Stimulated activated CD8-positive, alpha-beta memory T cell treated with anti-CD3 and anti-CD28 coated beads, Interleukin-15, amount 100 ng/mL, for 1 hour (primary cell): Measurements from ENCODE around the gene ARHGEF38.
"Not testable (repeated sequence)": the region's sequence is repeated elsewhere in the genome, so short reads cannot be mapped to it uniquely, and the experiment has no call there.

Experiments
- DNase-seq: peaks from one replicate; pipeline ENCODE4 v3.0.0-alpha.2; 2020; ENCODE audit warnings: low read depth

ARHGEF38 gene

DNA sequence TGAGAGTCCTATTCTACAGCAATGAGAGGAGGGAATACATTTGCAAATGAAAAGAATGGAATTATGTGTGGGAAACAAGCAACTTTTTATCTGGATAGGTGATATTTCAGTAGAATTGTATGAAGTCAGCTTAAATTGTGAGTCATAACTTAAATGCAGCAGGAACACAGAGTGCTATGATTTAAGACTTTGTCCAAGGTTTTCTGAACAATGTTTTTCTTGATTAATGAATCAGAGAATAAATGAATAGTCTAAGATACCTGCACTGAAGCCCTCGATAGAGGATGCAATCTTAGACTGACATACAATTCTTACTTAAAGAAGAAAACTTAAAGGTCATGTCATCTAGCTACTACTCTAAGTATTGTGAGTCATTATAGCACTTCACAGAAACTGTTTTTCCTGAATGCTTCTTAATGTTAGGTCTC is 8.0 kb downstream of the ARHGEF38 start:
- DNase-seq = no peak

DNA sequence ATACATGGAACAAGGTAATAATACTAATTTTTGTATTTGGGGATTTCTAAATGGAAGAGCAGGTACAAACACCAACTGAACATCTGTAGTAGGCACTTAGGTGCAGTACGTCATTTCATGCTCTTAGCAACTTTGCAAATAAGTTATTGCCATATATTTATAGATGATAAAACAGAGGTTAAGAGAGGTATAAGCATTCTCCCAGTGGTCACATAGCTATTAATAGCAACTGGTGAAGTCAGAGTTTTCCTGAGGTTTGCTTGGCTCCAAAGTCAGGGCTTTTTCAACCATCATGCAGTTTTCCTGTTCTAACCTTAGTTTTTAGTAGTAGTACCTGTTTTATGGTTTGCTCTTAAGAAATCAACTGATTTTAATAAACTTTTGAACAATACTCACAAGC is 10.9 kb downstream of the ARHGEF38 start:
- no peak for DNase-seq

DNA sequence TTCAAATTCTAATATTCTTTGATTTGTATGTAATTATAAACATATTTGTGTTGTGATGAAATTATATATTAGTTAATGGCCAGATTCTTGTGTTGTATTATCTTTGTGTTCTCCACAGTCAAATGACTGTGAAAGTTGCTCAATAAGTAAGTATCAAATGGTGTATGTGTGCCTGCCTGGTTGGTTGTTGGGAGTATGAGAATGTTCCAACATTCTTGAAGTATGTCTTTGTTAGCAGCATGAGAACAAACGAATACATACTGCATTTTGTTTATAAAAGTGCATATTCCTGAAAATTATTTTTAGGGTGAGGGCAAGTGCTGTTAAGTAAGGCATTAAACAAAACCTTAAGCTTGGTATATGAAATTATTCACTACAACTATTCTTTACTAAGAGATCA is 16.2 kb downstream of the ARHGEF38 start:
- DNase-seq = no peak

DNA sequence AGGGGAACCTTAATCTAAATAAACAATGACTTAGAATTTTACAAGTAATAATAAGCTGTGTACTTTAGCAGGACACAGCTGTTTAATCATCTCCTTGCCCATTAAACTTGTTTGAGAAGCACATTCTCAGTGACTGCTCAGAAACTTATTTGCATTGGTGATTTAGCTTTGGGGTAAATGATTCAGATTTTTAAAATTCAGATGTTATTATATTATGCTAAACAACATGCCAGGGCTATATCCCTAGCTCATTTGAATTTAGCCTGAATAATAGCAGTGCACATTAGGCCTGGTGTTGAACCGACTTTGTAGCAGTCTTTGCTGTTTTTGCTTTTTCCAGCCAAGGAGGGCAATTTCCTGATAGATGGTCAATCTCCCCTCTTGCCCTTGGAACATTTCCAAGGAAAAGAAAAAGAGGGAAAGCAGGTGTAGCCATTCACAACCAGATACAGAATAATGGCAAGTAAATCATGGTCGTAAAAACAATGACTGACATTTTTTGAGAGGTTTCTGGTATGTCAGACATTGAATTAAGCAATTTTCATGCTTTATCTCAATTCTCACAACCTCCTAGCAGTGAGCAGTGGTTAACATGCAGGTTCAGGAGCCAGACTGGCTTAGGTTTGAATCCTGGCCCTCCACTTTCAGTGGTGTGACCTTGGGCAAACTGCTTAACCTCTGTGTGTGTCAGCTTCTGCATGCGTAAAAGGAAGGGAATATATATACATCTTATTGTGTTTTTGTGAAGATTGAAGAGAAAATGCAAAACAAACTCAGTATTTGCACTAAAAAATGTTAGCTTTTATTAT is 16.8 kb downstream of the ARHGEF38 start:
- no peak for DNase-seq

DNA sequence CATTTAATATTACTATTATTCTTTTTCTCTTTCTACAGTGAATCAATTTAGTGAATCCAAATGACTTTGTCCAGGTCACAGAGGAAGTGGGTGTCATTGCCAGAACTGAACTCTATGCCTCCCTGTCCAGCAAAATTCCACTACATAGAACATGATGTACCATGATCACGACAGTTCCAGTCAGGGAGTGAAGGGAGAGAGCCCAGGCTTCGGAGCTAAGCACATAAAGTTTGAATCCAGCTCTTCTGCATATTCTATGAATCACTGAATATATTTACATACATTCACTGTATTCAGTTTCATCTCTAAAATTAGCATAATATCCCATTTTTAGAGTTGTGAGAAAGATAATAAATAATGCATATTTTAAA is 17.4 kb downstream of the ARHGEF38 start:
- DNase-seq = no peak

DNA sequence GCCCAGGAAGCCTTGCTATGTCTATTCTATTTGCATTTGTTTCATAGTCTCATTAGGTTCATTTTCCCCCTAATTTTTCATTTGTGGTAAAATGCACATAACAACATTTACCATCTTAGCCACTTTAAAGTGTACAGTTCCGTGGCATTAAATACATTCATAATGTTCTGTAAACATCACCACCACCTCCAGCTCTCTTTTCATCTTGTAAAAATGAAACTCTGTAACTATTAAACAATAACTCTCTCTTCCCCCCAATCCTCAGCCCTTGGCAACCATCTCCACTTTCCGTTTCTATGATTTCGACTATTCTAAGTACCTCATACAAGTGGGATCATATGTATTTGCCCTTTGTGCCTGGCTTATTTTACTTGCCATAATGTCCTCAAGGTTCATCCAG is 19.9 kb downstream of the ARHGEF38 start:
- no peak for DNase-seq

DNA sequence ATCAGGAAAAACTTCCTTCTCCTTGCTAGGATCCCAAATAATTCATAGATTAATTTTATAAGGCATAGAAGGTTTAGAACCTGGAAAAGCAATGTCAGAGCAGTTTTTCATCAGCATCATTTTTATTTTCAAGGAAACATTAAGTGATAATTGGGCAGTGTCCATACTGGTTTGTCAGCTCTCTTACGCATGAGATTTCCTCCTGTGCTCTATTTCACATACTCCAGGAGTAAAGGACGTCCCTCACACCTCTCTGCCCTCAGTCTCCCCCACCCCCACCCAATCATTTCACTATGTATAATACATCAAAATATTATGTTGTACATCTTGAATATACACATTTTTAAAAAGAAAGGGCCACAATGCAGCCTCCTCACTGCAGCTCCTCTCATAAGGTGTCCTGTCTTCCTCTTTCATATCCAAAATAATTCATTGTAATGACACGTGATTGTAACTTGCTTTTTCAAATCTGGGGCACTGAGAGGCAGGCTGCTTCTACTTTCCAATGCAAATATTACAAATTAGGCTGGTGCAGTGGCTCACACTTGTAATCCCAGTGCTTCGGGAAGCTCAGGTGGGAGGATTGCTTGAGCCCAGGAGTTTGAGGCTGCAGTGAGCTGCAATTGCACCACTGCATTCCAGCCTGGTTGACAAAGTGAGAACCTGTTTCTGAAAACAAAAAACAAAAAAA is 34.4 kb downstream of the ARHGEF38 start:
- no peak for DNase-seq

DNA sequence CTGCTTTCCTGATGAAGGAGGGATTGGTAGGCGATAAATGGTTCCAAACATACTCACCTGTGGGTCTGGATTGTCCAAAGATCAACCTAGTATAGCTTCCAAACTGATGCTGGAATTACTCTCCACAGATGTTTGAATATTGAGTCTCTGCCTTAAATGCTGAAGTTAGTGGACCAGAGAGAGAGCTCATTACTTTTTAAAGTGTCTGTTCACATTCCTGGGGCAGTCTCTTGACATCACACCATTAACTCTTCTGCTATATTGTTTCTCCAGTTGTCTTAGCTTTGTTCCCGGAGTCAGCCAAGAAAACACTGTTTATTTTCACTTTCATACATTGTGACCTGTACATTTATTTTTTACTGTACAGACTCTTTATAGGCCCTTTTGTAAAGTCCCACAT is 35.4 kb downstream of the ARHGEF38 start:
- DNase-seq = no peak

DNA sequence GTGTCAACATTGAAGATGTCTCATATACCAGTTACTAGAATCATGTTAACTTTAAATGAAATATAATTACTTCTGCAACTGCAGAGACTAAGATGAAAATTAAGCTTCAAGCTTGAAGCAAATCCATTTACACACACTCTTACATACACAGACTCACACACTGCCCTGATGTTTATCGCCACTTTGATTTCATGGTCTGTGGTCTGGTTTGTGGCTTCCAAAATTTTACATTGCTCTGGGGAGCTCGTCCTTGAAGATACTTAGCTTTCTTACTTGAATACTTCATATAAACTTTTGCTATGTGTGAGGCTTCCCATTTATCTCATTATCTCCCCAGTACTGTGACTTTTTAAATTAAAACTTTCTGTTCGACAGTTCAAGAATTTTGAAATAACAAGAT is 35.8 kb downstream of the ARHGEF38 start:
- DNase-seq = no peak

DNA sequence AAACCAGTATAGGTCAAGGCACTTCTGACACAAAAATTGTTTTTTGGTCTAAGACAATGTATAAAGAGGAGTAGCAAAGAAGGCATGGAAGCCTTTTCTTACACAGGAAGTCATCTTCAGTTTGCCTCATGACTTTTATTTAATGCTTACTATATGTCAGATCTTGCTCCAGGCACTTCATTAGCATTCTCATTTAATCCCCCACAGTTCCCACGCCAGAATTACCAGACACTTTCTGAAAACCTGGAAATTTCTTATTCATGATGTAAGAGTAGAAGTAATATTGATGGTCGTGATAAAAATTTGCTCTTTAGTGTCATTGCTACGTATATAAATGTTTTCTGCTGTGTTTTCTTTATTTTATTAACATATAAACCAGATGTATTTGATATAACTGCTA is 39.2 kb downstream of the ARHGEF38 start:
- no peak for DNase-seq

DNA sequence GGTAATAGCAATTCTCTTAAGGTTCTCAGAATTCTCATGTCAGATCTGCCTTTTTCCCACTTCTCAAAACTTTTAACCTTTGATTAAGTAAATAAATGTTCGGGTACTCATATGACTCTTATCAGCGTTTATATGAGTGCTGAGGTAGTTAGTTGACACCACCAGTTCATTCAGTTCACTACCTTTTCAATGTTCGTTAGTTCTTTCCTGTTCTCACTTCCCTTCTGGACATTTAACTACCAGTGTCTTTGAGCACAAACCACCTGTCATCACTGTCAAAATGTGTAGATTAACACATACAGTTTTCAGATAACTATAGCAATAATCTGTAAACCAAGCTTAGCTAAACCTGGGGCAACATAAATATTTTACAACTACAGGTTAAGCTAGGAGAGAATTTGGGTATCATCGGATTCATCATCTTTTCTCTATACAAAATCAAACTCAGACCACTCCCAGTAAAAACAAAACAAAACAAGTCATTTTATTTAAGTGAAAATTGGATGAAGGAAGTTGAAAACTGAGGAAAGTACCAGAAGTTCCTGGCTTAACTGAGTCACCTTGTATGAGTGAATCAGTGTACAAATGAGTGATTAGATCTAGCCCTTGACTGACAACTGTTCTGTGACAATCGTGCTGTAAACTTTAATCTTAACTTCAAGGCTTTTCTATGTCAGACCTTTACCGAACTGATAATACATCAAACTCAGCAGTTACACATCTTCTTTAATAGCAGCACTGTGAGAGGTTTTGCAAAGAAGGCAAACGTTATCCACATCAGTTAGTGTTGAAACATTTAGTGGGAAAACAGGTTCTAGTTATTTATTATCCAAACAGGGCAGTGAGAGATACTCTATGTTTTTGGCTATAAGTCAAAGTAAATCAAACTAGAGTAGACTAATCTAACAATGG is 41.9 kb downstream of the ARHGEF38 start:
- DNase-seq = no peak

DNA sequence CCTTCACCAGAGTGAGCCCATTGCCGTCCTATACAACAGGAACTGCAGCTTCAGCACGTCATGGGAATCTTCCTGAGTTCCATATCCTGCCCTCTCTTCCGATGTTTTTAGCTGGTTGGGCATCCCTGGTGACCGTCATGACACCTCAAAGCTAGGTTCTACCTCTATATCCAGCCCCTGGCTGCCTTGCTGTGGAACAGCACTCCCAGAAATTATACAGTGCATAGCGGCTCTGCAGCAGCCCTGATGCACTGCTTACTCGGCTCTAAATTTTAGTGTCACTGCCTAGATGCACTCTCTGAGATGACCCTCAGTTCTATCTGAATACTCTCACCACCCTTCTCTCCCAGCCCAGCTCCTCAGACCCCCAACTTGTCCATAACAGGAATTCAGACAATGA is 44.3 kb downstream of the ARHGEF38 start:
- no peak for DNase-seq

DNA sequence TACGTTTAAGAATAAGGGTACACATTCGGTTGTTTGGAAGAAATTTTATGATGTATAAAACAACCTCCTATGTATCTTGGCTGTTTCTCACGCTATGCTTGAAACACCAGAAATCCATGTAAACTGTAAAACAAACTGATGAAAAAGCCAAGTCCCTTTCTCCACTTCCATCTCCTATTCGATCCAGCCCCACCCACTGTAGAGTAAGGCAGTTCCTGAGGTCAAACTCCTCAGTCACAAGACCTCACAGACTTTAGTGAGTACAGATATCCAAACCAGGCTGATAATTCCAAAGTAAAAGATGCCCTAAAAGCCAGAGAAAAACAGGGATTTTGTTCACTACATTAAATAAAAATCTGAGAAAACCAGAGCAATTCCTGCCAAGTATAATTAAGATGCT is 45.6 kb downstream of the ARHGEF38 start:
- no peak for DNase-seq

DNA sequence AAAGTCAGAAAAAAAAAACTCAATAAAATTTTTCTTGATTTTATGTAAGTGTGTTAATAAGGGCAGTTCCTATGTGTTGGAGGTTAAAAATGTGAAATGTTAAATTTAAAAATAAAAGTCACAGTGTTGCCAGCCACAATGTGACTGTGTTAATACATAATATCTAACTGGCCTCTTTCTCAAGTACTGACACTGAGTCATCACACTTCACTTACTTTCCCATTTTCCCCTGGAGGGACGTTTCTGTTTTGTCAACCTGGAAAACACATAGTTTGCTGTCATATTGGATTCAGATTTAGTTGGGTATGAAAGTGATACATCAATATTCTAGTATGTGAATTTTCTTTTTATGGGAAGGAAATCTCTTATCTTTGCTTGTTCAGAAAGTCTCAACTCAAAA is 46.4 kb downstream of the ARHGEF38 start:
- DNase-seq = no peak

DNA sequence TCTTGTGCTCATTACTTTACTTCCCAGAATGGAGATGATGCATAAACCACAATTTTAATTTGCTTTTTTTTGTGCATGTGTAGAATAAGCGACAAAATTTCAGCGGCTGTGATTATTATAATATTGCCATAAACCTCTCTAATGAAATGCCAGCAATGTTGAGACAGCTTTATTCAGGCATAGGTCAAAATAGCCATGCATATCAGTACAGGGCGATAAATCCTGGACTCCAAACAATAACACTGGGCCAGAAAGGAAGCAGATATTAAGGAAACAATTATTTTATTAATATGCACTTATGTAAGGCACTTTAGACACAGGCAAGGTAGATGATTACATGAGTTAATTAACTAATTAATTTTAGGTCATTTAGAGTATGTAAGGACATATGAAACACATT is 47.1 kb downstream of the ARHGEF38 start:
- DNase-seq = no peak

DNA sequence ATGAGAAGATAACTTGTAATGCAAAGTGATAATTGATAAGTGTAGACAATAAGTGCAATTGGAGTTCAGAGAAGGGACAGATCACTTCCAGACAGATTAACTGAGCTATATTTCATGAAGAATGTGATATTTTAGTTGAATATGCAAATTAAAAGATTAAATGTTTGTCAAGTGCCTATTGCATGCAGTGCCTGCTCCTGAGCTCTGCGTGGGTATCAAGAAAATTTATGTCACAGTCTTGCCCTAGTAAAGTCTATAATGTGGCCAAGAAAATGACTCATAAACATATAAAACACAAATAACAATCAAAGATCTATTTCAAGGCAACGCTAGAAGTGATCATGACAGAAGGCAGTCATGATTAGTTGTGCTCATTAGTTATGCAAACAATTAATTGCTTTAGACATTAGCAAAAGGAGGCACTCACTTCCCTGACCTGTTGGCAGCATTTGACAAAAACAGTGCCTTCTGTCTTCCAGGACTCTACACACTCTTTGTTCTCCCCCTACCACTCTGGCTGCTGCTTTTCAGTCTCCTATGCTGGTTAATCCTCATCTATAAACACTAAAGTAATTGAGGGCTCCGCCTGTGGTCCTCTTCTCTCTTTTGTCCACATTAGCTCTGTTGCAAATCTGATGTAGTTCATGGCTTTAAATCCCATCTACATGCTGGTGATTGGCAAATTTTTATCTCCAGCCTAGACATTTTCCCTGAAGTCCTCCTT is 47.7 kb downstream of the ARHGEF38 start:
- no peak for DNase-seq

DNA sequence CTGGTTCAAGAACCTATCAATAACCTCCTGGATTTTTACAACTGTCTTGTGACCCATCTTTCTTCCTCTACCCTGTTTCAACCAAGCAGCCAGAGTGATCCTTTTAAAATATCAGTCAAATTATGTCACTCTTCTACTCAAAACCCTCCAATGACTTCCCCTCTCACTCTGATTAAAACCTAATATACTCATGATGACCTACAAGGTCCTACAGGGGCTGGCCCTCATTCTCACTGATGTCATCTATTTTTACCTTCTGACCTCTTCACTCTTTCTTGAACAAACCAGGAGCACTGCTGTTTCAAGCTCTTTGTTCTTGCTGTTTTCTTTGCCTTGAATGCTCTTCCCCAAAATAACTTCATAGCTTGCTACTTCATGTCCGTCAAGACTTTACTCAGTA is 48.5 kb downstream of the ARHGEF38 start:
- no peak for DNase-seq

DNA sequence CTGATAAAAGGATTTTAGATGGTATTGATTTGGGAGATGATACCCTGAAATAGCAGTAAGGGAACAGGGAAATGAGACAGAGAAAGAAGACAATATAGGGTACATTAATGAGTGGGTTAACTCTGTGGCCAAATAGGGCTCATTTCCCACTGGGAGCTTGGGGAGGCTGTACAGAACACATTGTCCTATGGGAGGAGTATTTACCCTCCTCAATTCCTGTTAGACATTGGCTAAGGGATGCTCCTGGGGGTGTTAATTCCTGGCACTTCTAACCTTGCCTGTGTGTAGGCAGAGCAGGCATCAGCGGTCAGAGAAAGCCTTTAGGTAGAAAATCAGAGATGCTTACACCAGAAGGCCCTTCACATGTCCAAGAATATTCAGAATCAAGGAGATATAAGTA is 49.0 kb downstream of the ARHGEF38 start:
- DNase-seq = no peak

DNA sequence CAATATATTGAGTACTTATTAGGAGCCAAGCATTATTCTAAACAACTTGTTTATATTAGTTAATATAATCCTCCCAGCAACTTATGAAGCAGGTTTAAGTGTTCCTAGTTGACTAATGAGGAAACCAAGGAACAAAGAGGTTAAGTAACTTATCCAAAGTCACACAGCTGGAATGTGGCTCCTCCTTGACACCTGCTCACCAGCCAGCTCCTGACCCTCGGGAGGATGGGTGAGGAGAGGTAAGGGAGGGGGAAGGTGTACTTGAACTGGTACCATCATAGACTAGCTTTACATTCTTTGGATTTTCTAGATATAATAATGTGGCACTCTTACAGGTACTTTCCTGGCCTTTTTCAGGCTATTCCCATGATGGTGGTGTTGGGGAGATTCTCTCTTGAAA is 50.7 kb downstream of the ARHGEF38 start:
- DNase-seq = no peak

DNA sequence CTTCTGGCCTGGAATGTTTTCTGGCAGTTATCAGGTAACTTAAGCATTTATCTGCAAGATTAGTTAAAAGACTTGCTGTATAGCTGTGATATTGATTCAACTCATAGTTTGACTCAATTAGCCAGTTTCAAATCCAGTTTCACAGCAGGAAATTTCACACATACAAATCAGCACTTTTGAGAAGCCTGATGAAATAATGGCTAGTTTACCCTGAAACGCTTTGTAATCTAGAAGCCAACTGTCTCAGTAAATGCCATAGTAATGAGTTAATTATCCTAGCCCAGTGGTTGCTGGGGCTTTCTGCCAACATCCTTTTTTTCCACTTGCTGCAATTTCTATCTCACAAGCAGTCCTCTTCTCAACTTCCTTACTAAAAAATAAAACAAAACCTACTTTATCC is 53.1 kb downstream of the ARHGEF38 start:
- DNase-seq = no peak

DNA sequence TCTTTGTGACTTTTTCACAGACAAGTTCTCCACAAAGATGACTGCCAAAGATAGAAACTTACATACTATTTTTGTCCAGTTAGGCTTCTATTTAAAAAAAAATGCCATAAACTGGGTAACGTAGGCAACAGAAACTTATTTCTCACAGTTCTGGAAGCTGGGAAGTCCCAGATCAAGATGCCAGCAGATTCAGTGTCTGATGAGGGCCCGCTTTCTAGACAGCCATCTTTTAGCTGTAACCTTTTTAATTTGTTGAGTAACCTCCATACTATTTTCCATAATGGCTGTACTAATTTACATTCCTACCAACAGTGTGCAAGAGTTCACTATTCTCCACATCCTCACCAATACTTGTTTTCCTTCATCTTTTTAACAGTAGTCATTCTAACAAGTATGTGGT is 55.5 kb downstream of the ARHGEF38 start:
- DNase-seq = no peak

DNA sequence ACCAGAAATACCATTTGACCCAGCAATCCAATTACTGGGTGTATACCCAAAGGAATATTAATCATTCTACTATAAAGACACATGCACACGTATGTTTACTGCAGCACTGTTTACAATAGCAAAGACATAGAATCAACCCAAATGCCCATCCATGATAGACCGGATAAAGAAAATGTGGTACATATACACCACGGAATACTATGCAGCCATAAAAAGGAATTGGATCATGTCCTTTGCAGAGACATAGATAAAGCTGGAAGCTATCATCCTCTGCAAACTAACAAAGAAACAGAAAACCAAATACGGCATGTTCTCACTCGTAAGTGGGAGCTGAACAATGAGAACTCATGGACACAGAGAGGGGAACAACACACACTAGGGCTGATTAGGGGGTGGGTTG is 57.4 kb downstream of the ARHGEF38 start:
- not testable (repeated sequence) for DNase-seq
